Tongue (tissue), 2 donors: ENCODE data around the gene DDX50. TPM values are rescaled to one million over a fixed set of nuclear protein-coding genes. Genes with fewer than 3 reads are reported as not detected.
"Not testable (repeated sequence)": the region's sequence is repeated elsewhere in the genome, so short reads cannot be mapped to it uniquely, and the experiment has no call there.

Source experiments
- DNase-seq: peaks from one replicate; pipeline ENCODE4 v3.0.0-alpha.2; 2015
- total RNA-seq: library from RNA; depleted of rRNA; stranded (reverse); fragments of >200 nt; gene quantifications from one replicate; pipeline ENCODE4 v1.2.3, GENCODE V29; 2014

Gene DDX50
- total RNA-seq, 1 donor from 2014 or later, result 47.7 TPM

GRCh38 chr10:68900427-68901104 lies 549 bp upstream of the DDX50 start:
- DNase-seq, result no peak

GRCh38 chr10:68902382-68902781 lies 1.3 kb downstream of the DDX50 start:
- DNase-seq, result no peak

- no peak for DNase-seq
Measured at GRCh38 chr10:68924593-68924992, 23.5 kb downstream of the DDX50 start.

- no peak for DNase-seq
Measured at GRCh38 chr10:68925489-68925888, 24.4 kb downstream of the DDX50 start.

- DNase-seq, result not testable (repeated sequence)
Measured at GRCh38 chr10:68929157-68929556, 28.0 kb downstream of the DDX50 start.

- not testable (repeated sequence) for DNase-seq
Measured at GRCh38 chr10:68929888-68930287, 28.8 kb downstream of the DDX50 start.

- DNase-seq, result not testable (repeated sequence)
Measured at GRCh38 chr10:68932860-68933259, 31.7 kb downstream of the DDX50 start.

- no peak for DNase-seq
Measured at GRCh38 chr10:68934994-68935393, 33.9 kb downstream of the DDX50 start.

- no peak for DNase-seq
Measured at GRCh38 chr10:68938117-68938516, 37.0 kb downstream of the DDX50 start.

- no peak for DNase-seq
Measured at GRCh38 chr10:68938884-68939283, 37.8 kb downstream of the DDX50 start.

- not testable (repeated sequence) for DNase-seq
Measured at GRCh38 chr10:68940917-68941316, 39.8 kb downstream of the DDX50 start.

GRCh38 chr10:68950598-68950997 lies 49.5 kb downstream of the DDX50 start:
- DNase-seq, result no peak

- no peak for DNase-seq
Measured at GRCh38 chr10:68954904-68955303, 53.8 kb downstream of the DDX50 start.

GRCh38 chr10:68955355-68955831 lies 54.3 kb downstream of the DDX50 start:
- no peak for DNase-seq

GRCh38 chr10:68955832-68956532 lies 54.9 kb downstream of the DDX50 start, which contains the start of gene DDX21:
Gene DDX21 (plus strand): TSS chr10:68956170. CDS start chr10:68956226, 56 bp downstream.
- peak; percentile 96 for DNase-seq

GRCh38 chr10:68957284-68957615 lies 56.1 kb downstream of the DDX50 start:
- no peak for DNase-seq

- DNase-seq, result no peak
Measured at GRCh38 chr10:68957654-68958053, 56.5 kb downstream of the DDX50 start.

GRCh38 chr10:68959695-68960527 lies 58.8 kb downstream of the DDX50 start:
- DNase-seq, result no peak

- no peak for DNase-seq
Measured at GRCh38 chr10:68963151-68963550, 62.0 kb downstream of the DDX50 start.

- DNase-seq, result no peak
Measured at GRCh38 chr10:68973975-68974374, 72.9 kb downstream of the DDX50 start.

- not testable (repeated sequence) for DNase-seq
Measured at GRCh38 chr10:68975936-68976473, 74.9 kb downstream of the DDX50 start.

- not testable (repeated sequence) for DNase-seq
Measured at GRCh38 chr10:68979738-68980137, 78.6 kb downstream of the DDX50 start.

GRCh38 chr10:68981074-68981473 lies 80.0 kb downstream of the DDX50 start:
- DNase-seq, result no peak
